OCI-LY3 (cell line): ENCODE results near the gene NIPSNAP3A.
"Not testable (repeated sequence)": the region's sequence is repeated elsewhere in the genome, so short reads cannot be mapped to it uniquely, and the experiment has no call there.

Source experiments
- H2AFZ ChIP-seq: fragments of 200-600, 300-600 bp; shearing (Covaris generic); 2 replicates; pipeline ENCODE4 v1.6.0; 2014; ENCODE audit warnings: antibody characterized with exemption, low read depth, low read length
- H3K27ac ChIP-seq: fragments of 200-600, 300-600 bp; sonication (generic); 2 replicates; pipeline ENCODE4 v1.5.1; 2014; ENCODE audit warnings: mild to moderate bottlenecking, low read length, moderate library complexity, mixed read lengths
- H3K27me3 ChIP-seq: fragments of 200-600, 300-600 bp; sonication (generic); 2 replicates; pipeline ENCODE4 v1.6.1; 2014; ENCODE audit warnings: low read depth, low read length, mixed read lengths
- H3K36me3 ChIP-seq: fragments of 200-600, 300-600 bp; sonication (generic); replicated peaks from 2 replicates; pipeline ENCODE3; 2014; ENCODE audit warnings: low read depth, low read length, mixed read lengths
- H3K4me1 ChIP-seq: fragments of 300-600, 200-600 bp; sonication (generic); 2 replicates; pipeline ENCODE4 v1.6.1; 2014; ENCODE audit warnings: low read length, mixed read lengths
- H3K4me2 ChIP-seq: fragments of 200-600, 300-600 bp; sonication (generic); 2 replicates; pipeline ENCODE4 v1.6.1; 2014; ENCODE audit warnings: low read length, mixed read lengths
- H3K4me3 ChIP-seq: fragments of 300-600, 200-600 bp; sonication (generic); 2 replicates; pipeline ENCODE4 v1.5.1; 2014; ENCODE audit warnings: antibody characterized with exemption, mild to moderate bottlenecking, low read length, moderate library complexity
- H3K79me2 ChIP-seq: fragments of 300-600, 200-600 bp; shearing (Covaris generic); 2 replicates; pipeline ENCODE4 v1.6.1; 2014; ENCODE audit warnings: mild to moderate bottlenecking, low read length, mixed read lengths
- H3K9ac ChIP-seq: fragments of 300-600, 200-600 bp; shearing (Covaris generic); 2 replicates; pipeline ENCODE4 v1.6.0; 2014; ENCODE audit warnings: mild to moderate bottlenecking, low read length, moderate library complexity
- H3K9me3 ChIP-seq: fragments of 200-600, 300-600 bp; shearing (Covaris generic); 2 replicates; pipeline ENCODE4 v1.6.1; 2014; ENCODE audit warnings: low read length, mixed read lengths; ENCODE audit not compliant: insufficient read depth
- H4K20me1 ChIP-seq: fragments of 200-600, 300-600 bp; sonication (generic); 2 replicates; pipeline ENCODE4 v1.6.1; 2016; ENCODE audit warnings: low read length, mixed read lengths; ENCODE audit not compliant: insufficient read depth
- EZH2phosphoT487 ChIP-seq: fragments of 200-600 bp; shearing (Covaris generic); IDR thresholded peaks from 2 replicates; pipeline ENCODE4 v1.6.1; 2018; ENCODE audit warnings: antibody characterized with exemption, mixed run types, low read depth
- TF ChIP-seq, protein P1 (sequence below): fragments of 200-600, 300-600 bp; sonication (generic); IDR thresholded peaks from 2 replicates; pipeline ENCODE4 v1.5.1; 2014; ENCODE audit warnings: antibody characterized with exemption, low read length, low read depth

Gene NIPSNAP3A

DNA sequence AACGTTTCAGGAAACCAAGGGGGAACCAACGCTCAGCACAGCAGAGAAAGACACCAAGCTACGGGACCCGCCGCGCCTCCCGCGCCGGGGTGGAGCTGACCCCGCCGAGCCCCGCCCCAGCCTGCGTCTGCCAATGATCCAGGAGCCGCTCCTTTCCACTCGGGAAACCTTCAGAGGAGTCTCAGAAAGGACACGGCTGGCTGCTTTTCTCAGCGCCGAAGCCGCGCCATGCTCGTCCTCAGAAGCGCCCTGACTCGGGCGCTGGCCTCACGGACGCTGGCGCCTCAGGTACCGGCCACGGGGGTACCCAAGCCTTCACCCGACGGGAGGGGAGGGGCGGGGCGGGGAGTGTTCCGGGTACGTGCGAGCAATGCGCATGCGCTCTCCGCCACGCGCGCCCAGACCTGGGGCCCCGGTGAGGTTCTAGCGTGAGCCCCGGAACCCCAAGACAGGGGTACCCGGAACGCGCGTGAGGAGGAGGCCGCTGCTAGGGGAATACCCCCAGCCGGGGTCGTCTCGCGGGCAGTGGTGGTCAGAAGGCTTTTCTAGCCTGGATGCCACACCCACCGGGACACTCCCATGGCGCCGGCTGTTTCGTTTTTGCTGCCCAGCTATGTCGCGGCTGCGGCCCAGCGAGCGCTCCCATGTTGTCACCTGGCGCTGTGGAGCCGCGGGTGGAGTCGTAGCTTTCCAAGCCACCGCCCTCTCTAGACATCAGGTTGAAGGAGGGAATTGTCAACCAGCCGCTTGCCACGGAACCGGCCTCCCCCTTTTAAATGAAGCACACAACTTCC, at the start of gene NIPSNAP3A:
Gene NIPSNAP3A, plus strand, starts transcription at position 119 of the 794 bp plus-strand sequence. Its CDS starts 110 bp downstream, at position 229.
- TF ChIP-seq, protein P1, sequence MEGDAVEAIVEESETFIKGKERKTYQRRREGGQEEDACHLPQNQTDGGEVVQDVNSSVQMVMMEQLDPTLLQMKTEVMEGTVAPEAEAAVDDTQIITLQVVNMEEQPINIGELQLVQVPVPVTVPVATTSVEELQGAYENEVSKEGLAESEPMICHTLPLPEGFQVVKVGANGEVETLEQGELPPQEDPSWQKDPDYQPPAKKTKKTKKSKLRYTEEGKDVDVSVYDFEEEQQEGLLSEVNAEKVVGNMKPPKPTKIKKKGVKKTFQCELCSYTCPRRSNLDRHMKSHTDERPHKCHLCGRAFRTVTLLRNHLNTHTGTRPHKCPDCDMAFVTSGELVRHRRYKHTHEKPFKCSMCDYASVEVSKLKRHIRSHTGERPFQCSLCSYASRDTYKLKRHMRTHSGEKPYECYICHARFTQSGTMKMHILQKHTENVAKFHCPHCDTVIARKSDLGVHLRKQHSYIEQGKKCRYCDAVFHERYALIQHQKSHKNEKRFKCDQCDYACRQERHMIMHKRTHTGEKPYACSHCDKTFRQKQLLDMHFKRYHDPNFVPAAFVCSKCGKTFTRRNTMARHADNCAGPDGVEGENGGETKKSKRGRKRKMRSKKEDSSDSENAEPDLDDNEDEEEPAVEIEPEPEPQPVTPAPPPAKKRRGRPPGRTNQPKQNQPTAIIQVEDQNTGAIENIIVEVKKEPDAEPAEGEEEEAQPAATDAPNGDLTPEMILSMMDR, result no peak
- TF ChIP-seq EZH2phosphoT487, result no peak
- Histone ChIP-seq H3K4me2 (peak within 1 kb of the TSS; percentile 92), H2AFZ (peak within 1 kb of the TSS; percentile 85), H3K9ac (peak within 1 kb of the TSS; percentile 84), H3K27me3 (no peaks in the 10 kb centered on the region), H3K36me3 (no peaks in the 10 kb centered on the region), H3K4me1 (peaks cover 9% of the 10 kb centered on the region), H4K20me1 (no peaks in the 10 kb centered on the region), H3K27ac (peak within 1 kb of the TSS; percentile 54), H3K79me2 (peaks cover 6% of the 10 kb centered on the region; the same call in 1 of the 2 replicates), H3K4me3 (peak within 1 kb of the TSS; percentile 80), H3K9me3 (no peaks in the 10 kb centered on the region)

DNA sequence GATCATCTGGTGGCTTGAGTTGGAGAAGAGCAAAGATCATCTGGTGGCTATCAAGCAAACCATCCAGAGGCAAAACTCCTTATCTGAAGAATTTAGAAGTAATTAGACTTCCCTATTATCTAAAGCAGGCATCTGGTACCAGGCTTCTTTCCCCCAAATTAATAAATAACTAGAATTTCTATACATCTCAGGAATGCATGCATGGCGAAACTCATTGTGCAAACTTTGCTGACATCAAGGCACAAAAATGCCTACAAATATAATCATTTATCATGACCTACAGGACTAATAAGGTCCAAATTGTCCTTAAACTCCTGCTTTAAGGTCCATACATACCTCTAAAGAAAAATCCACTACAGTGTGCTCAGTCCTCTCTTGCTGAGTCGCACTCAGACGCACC, 47.2 kb upstream of the NIPSNAP3A start:
- TF ChIP-seq, protein P1, result no peak
- no peak for TF ChIP-seq EZH2phosphoT487
- H2AFZ ChIP-seq, result no peak overlapping the region

DNA sequence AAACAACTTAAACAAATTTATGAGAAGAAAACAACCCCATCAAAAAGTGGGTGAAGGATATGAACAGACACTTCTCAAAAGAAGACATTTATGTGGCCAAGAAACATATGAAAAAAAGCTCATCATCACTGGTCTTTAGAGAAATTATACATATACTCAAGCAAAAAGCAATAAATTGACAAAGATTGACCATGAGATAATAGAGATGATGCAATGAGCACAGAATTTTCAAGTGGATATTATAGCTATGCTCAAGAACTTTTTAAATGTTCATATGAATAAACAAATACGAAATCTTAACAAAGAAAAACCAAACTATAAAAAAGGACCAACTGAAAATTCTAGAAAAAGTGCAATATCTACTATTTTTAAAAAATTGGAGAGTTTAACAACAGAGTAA, 38.7 kb upstream of the NIPSNAP3A start:
- peaks cover 14% of the 10 kb centered on the region for H3K4me1 ChIP-seq
- not testable (repeated sequence) for H3K4me2 ChIP-seq, H2AFZ ChIP-seq, H3K27ac ChIP-seq, H3K36me3 ChIP-seq, H3K9me3 ChIP-seq, H3K4me3 ChIP-seq, H3K9ac ChIP-seq, H3K79me2 ChIP-seq, H3K27me3 ChIP-seq, H4K20me1 ChIP-seq

More for the DNA sequence above, 47.2 kb upstream of the NIPSNAP3A start:
- H3K36me3 ChIP-seq, result no peaks in the 10 kb centered on the region
- H3K79me2 ChIP-seq, result no peaks in the 10 kb centered on the region
- no peak overlapping the region for H3K4me3 ChIP-seq
- H3K9ac ChIP-seq, result no peak overlapping the region
- H3K4me2 ChIP-seq, result no peak overlapping the region
- no peaks in the 10 kb centered on the region for H4K20me1 ChIP-seq
- no peaks in the 10 kb centered on the region for H3K9me3 ChIP-seq
- H3K4me1 ChIP-seq, result no peaks in the 10 kb centered on the region
- H3K27me3 ChIP-seq, result no peaks in the 10 kb centered on the region
- no peak overlapping the region for H3K27ac ChIP-seq

DNA sequence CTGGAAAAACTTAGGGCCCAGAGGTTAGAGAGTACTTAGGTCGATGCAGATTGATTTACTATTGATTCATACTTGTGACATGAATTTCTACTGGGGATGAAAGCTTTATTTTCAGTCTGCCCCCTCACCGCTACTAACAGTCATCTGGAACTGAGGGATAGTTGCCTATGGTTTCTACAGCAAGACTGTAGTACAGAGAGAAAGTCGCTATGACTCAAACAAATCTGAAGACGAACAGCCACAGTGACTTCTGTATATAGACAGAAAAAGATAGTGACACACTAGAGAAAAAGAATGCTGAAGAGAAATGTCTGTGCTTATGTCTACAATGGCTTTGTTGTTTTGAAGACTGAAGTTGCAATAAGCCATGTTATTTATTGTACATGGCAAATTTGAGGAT, 35.9 kb upstream of the NIPSNAP3A start:
- H2AFZ ChIP-seq, result no peak overlapping the region
- peaks cover 14% of the 10 kb centered on the region for H3K4me1 ChIP-seq
- H3K27me3 ChIP-seq, result 0 out of 2 replicates have a peak, but pooled peaks cover 8% of the 10 kb centered on the region
- H4K20me1 ChIP-seq, result no peaks in the 10 kb centered on the region
- TF ChIP-seq, protein P1, result no peak
- no peak for TF ChIP-seq EZH2phosphoT487
- H3K4me3 ChIP-seq, result no peak overlapping the region
- no peaks in the 10 kb centered on the region for H3K36me3 ChIP-seq
- H3K4me2 ChIP-seq, result no peak overlapping the region
- no peak overlapping the region for H3K27ac ChIP-seq
- H3K9me3 ChIP-seq, result no peaks in the 10 kb centered on the region
- H3K79me2 ChIP-seq, result no peaks in the 10 kb centered on the region
- H3K9ac ChIP-seq, result no peak overlapping the region
